Measurements from ENCODE around the gene UHMK1.
"Not testable (repeated sequence)": the region's sequence is repeated elsewhere in the genome, so short reads cannot be mapped to it uniquely, and the experiment has no call there.

UHMK1 gene

DNA sequence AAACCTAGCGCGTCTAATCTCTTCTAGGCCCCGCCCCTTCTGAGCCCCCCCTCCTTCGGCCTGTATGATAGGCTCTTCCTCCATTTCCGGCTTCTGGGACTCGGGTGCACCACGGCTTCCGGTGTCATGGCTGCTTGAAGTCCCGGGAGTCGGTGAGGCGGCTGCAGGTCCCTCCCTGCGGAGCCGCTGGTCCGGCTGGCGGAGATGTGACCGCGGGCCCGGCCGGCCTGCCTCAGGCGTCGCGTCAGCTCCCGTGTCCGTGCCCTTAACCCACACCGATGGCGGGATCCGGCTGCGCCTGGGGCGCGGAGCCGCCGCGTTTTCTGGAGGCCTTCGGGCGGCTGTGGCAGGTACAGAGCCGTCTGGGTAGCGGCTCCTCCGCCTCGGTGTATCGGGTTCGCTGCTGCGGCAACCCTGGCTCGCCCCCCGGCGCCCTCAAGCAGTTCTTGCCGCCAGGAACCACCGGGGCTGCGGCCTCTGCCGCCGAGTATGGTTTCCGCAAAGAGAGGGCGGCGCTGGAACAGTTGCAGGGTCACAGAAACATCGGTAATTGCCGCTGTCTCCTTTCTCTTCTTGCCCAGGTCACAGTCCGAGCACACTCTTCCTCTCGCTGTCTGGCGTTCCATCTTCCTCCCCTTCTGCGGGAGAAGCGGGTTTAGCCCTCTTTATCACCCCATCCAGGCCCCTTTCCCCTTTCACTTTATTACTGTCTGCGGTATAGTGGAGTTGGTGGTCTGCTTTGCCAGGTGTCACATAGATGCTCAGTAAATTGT lies at the start of gene UHMK1:
UHMK1 (plus strand) TSS at position 96 of the 773 bp plus-strand sequence; CDS start at position 279, 183 bp downstream.
- peak; percentile 89 for DNase-seq

DNA sequence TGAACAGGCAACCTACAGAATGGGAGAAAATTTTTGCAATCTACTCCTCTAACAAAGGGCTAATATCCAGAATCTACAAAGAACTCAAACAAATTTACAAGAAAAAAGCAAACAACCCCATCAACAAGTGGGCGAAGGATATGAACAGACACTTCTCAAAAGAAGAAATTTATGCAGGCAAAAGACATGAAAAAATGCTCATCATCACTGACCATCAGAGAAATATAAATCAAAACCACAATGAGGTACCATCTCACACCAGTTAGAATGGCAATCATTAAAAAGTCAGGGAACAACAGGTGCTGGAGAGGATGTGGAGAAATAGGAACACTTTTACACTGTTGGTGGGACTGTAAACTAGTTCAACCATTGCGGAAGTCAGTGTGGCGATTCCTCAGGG lies 43.3 kb upstream of the UHMK1 start:
- DNase-seq, result not testable (repeated sequence)

DNA sequence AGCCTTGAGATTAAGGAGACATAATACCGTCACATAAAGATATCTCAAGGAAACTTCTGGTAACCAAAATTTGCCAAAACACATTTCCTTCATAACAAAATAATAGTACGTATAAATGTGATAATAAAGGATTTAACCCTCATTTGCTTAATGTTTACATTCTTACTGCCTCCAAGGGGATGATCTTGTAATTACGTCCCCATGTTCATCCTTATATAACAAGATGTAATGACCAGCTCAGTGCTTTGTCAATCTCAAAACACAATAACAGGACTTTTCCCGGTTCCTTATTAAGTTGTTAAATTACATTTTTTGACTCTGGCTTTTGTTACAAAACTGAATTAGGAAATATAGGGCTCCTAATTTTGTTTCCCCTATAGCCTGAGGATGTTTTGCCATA lies 41.3 kb upstream of the UHMK1 start:
- no peak for DNase-seq

DNA sequence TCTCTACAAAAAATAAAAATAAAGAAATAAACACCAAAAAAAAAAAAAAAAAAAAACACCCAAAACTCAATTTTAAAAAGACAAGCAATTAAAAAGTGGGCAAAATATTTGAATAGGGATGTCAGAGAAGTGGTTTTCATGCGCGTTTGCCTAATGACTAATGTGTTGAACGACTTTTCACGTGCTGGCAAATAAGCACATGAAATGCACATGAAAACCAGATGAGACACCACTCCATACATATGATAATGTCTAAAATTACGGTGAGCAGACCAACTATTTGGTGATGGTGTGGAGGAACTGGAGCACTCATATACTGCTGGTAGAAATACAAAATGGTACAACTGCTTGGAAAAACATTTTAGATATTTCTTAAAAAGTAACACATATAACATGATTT lies 39.4 kb upstream of the UHMK1 start:
- no peak for DNase-seq

GRCh38 chr1:162462425-162462824 lies 35.2 kb upstream of the UHMK1 start:
- DNase-seq, result not testable (repeated sequence)

GRCh38 chr1:162463021-162463420 lies 34.6 kb upstream of the UHMK1 start:
- no peak for DNase-seq

GRCh38 chr1:162466797-162467196 lies 30.8 kb upstream of the UHMK1 start:
- no peak for DNase-seq

GRCh38 chr1:162470216-162470615 lies 27.4 kb upstream of the UHMK1 start:
- no peak for DNase-seq

- no peak for DNase-seq
These were observed 26.2 kb upstream of the UHMK1 start for GRCh38 chr1:162471290-162471853.

DNA sequence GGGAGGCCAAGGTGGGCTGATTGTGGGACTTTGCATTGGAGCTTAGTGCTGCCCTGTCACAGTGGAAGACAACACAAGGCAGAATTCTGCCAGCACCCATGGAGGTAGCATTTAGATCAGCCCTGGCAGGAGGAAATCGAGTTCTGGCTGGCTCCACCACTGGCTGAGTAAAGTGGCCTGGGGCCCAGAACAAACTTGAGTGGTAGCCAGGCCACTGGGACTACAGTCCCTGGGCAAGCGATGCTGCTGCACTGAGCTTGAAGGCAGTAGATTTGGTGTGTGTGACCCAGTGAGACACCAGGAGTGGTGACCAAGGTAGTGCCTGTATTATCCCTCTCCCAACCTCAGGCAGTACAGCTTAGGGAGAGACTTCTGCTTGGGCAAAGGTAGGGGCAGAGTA lies 22.5 kb upstream of the UHMK1 start:
- no peak for DNase-seq

DNA sequence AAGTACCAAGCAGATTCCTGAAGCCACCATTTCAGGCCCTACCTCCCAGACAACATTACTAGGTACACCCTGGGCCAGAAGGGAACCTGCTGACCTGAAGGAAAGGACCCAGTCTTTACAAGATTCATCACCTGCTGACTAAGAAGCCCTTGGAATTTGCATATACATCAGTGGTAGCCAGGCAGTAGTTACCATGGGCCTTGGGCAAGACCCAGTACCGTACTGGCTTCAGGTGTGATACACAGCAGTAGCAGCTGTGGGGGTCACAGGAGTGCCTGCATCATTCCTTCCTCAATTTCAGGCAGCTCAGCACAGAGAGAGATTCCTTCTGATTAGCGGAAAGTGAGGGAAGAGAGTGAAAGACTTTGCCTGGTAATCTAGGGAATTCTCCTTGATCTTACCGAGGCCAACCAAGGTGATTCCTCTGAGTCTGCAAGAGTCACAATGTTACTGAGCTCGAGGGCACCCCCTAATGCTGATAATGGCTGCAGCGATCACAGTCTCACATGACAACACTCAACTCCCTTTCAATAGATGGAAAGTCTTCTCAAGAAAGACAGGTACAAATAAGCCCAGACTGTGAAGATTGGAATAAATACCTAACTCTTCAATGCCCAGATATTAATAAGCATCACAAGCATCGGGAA lies 22.0 kb upstream of the UHMK1 start:
- DNase-seq, result no peak

GRCh38 chr1:162476620-162477019 lies 21.0 kb upstream of the UHMK1 start:
- no peak for DNase-seq

- no peak for DNase-seq
These were observed 12.4 kb upstream of the UHMK1 start for GRCh38 chr1:162485236-162485635.

DNA sequence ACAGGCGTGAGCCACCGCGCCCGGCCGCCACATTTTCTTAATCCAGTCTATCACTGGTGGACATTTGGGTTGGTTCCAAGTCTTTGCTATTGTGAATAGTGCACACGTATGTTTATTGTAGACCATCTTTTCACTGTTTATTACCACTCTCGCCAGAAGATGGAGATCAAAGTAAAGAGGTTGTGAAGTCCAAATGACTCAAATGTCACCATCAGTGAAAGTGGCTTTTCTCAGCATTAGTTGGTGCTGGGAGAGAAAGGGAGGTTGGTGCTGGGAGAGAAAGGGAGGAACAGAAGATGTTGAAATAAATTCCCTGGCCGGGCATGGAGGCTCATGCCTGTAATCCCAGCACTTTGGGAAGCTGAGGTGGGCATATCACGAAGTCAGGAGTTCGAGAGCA lies 10.4 kb upstream of the UHMK1 start:
- DNase-seq, result no peak

GRCh38 chr1:162488219-162488618 lies 9.4 kb upstream of the UHMK1 start:
- DNase-seq, result no peak

GRCh38 chr1:162495531-162496233 lies 1.9 kb upstream of the UHMK1 start:
- DNase-seq, result not testable (repeated sequence)

DNA sequence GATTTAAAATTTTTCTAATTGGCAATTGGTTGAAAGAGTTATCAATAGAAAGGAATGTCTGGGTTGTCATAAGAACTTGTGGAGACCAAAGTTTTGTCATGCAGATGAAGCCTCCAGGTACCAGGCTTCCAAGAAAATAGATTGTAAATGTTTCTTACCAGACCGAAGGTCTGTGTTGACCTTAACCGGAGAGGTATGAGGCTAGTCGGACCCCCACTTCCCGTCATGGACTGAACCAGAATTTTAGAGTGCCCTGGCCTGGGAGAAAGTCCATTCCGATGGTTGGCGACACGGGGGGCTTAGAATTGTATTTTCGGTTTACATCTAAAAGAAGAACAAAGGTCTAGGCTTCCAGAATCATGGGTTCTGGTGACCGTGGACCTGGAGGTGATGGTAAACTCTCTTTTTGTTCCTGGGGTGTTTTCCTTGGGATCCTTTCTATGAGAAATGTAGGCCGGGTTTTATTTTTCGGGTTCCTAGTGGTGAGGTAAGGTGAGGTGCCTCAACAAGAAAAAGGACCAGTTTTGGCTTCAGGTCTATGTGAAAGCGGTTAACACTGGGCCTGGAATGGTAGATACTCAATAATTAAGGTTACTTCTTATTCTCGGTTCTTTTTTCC lies 405 bp upstream of the UHMK1 start:
- DNase-seq, result no peak

GRCh38 chr1:162498496-162498810 lies 835 bp downstream of the UHMK1 start:
- DNase-seq, result no peak

DNA sequence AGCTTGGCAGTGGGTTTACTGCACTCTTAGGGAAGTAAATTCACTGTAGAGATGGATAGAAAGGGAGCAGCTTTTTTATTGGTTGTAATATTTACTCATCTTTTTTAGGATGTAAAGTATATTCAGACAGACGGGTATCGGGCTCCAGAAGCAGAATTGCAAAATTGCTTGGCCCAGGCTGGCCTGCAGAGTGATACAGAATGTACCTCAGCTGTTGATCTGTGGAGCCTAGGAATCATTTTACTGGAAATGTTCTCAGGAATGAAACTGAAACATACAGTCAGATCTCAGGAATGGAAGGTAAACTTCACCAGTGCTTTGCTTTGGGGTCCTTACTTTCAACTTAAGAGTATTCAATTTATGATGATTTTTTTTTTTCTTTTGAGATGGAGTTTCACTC lies 3.2 kb downstream of the UHMK1 start:
- no peak for DNase-seq

DNA sequence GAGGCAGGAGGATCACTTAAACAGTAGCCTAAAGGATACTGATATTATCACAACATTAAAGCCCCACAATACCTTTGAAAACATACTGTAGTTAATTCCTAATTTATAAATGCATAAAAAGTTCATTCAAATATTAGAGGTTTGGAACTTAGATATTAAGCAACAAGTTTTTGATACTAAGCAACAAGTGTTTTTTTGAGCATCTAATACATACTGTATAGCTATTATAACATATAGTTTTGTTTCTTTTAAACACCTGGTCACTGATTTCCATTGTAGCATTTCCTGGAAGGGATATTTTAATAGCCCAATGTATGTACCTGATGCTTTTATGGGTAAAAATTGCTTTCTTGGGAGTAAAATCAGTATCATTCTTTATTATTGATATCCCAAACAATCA lies 4.5 kb downstream of the UHMK1 start:
- no peak for DNase-seq

DNA sequence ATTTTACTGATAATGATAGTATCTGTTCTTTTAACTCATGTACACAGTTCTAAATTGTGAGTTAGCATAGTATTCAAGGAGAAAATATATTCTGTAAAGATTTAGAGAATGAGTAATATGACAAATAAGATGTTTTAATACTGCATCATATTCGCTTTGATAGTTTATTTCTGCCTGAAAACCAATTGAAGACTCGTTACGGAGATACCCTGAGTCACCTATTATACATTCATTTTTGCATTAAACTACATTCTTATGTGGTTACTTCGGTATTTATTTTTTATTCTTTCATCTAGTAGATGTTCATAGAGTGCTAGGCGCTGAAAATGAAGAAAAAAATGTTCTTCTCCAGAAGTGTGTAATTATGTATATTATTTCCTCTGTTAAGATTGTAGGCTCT lies 5.3 kb downstream of the UHMK1 start:
- DNase-seq, result no peak

- no peak for DNase-seq
These were observed 29.7 kb downstream of the UHMK1 start for GRCh38 chr1:162527314-162527713.

GRCh38 chr1:162530307-162530987 lies 32.8 kb downstream of the UHMK1 start:
- no peak for DNase-seq

Measured in activated naive CD4-positive, alpha-beta T cell treated with Interleukin-2 at 50 U/mL for 16 hours (primary cell).